Fibroblast of lung (primary cell): ENCODE data around the gene HNRNPA3.

ENCODE experiments used
- EZH2 ChIP-seq: IDR thresholded peaks from 2 replicates; pipeline ENCODE4 v1.5.1; 2012; ENCODE audit warnings: low read length, control low read depth, mild to moderate bottlenecking; ENCODE audit errors: missing control alignments
- TF ChIP-seq, protein P1 (sequence below), 2 donors: IDR thresholded peaks in 1 of 2; conservative IDR thresholded peaks in 1 of 2; 1 replicate in 1 of 2; 2 replicates in 1 of 2; pipeline ENCODE4 v1.5.1; 2011 to 2012; ENCODE audit warnings: low read length in 2 of 2, control low read depth in 1 of 2, inconsistent platforms in 1 of 2, low read depth in 1 of 2, mild to moderate bottlenecking in 1 of 2

GRCh38 chr2:177246000-177246399 is 33.4 kb downstream of the HNRNPA3 start:
- TF ChIP-seq, protein P1, sequence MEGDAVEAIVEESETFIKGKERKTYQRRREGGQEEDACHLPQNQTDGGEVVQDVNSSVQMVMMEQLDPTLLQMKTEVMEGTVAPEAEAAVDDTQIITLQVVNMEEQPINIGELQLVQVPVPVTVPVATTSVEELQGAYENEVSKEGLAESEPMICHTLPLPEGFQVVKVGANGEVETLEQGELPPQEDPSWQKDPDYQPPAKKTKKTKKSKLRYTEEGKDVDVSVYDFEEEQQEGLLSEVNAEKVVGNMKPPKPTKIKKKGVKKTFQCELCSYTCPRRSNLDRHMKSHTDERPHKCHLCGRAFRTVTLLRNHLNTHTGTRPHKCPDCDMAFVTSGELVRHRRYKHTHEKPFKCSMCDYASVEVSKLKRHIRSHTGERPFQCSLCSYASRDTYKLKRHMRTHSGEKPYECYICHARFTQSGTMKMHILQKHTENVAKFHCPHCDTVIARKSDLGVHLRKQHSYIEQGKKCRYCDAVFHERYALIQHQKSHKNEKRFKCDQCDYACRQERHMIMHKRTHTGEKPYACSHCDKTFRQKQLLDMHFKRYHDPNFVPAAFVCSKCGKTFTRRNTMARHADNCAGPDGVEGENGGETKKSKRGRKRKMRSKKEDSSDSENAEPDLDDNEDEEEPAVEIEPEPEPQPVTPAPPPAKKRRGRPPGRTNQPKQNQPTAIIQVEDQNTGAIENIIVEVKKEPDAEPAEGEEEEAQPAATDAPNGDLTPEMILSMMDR (conservative IDR thresholded peaks at IDR 0.05 in 1 of 2, IDR thresholded peaks at IDR 0.05 in 1 of 2; ENCODE audit: low read depth in 1 of 2, low read length in 2 of 2), result no peak
- TF ChIP-seq EZH2, result no peak
